IgD-negative memory B cell (primary cell): ENCODE results near the gene ADAMTS9. TPM values are rescaled to one million over a fixed set of nuclear protein-coding genes. Genes with fewer than 3 reads are reported as not detected.

Experiments used
- H3K27ac Mint-ChIP-seq, 3 donors: one replicate each; pipeline ENCODE4 v1.8.0; 2020 to 2022; ENCODE audit warnings: mild to moderate bottlenecking in 3 of 3, mixed read lengths in 3 of 3, moderate library complexity in 1 of 3
- H3K27me3 Mint-ChIP-seq: one replicate; pipeline ENCODE4 v1.8.0; 2021; ENCODE audit warnings: mixed read lengths
- H3K36me3 Mint-ChIP-seq: one replicate; pipeline ENCODE4 v1.8.0; 2020; ENCODE audit warnings: mild to moderate bottlenecking, mixed read lengths
- H3K4me1 Mint-ChIP-seq, 3 donors: one replicate each; pipeline ENCODE4 v1.8.0; 2020 to 2022; ENCODE audit warnings: mixed read lengths in 3 of 3, mild to moderate bottlenecking in 1 of 3
- H3K4me3 Mint-ChIP-seq, 4 donors: one replicate each; pipeline ENCODE4 v1.8.0; 2020 to 2022; ENCODE audit warnings: mild to moderate bottlenecking in 4 of 4, mixed read lengths in 4 of 4, moderate library complexity in 3 of 4
- H3K9me3 Mint-ChIP-seq, 3 donors: one replicate each; pipeline ENCODE4 v1.8.0; 2020 to 2021; ENCODE audit warnings: mixed read lengths in 3 of 3, mild to moderate bottlenecking in 1 of 3
- polyA plus RNA-seq: library from polyadenylated mRNA; unstranded; fragments of 300-500 nt; fragmentation: Illumina TruSeq; gene quantifications from one replicate; pipeline ENCODE4 v1.2.3, GENCODE V29; 2021

ADAMTS9 gene
- polyA plus RNA-seq, 1 donor from 2014 or later, result not detected

- H3K27ac Mint-ChIP-seq, result no peak overlapping the region
- H3K27me3 Mint-ChIP-seq, result peaks cover 2% of the 10 kb centered on the region
- no peak overlapping the region for H3K4me3 Mint-ChIP-seq
- peaks cover 0 to 5% (median 5%) of the 10 kb centered on the region in 3 donors for H3K9me3 Mint-ChIP-seq
- H3K36me3 Mint-ChIP-seq, result no peaks in the 10 kb centered on the region
- H3K4me1 Mint-ChIP-seq, result no peaks in the 10 kb centered on the region
Observed at GRCh38 chr3:64502284-64502683, 185.5 kb downstream of the ADAMTS9 start.

- no peak overlapping the region for H3K4me3 Mint-ChIP-seq
- H3K27me3 Mint-ChIP-seq, result peaks cover 2% of the 10 kb centered on the region
- no peak overlapping the region for H3K27ac Mint-ChIP-seq
- no peaks in the 10 kb centered on the region for H3K36me3 Mint-ChIP-seq
- H3K9me3 Mint-ChIP-seq, result peaks cover 0 to 5% (median 5%) of the 10 kb centered on the region in 3 donors
- no peaks in the 10 kb centered on the region for H3K4me1 Mint-ChIP-seq
Observed at GRCh38 chr3:64501298-64501906, 186.4 kb downstream of the ADAMTS9 start.

GRCh38 chr3:64496786-64497490 is 190.9 kb downstream of the ADAMTS9 start:
- Mint-ChIP-seq H3K36me3 (no peaks in the 10 kb centered on the region), H3K4me3 (no peak overlapping the region)

GRCh38 chr3:64495781-64496334 is 191.9 kb downstream of the ADAMTS9 start:
- Mint-ChIP-seq H3K4me1 (no peaks in the 10 kb centered on the region), H3K36me3 (no peaks in the 10 kb centered on the region), H3K27ac (no peak overlapping the region), H3K27me3 (peaks cover 13% of the 10 kb centered on the region), H3K4me3 (no peak overlapping the region), H3K9me3 (peaks cover 0 to 4% (median 0%) of the 10 kb centered on the region in 3 donors)

More at GRCh38 chr3:64496786-64497490, 190.9 kb downstream of the ADAMTS9 start:
- Mint-ChIP-seq H3K27me3 (peaks cover 13% of the 10 kb centered on the region), H3K27ac (no peak overlapping the region), H3K4me1 (no peaks in the 10 kb centered on the region), H3K9me3 (peaks cover 0 to 4% (median 0%) of the 10 kb centered on the region in 3 donors)

- no peak overlapping the region for H3K27ac Mint-ChIP-seq
- no peaks in the 10 kb centered on the region for H3K4me1 Mint-ChIP-seq
- peaks cover 15% of the 10 kb centered on the region for H3K27me3 Mint-ChIP-seq
- H3K9me3 Mint-ChIP-seq, result peaks cover 0 to 4% (median 0%) of the 10 kb centered on the region in 3 donors
- H3K36me3 Mint-ChIP-seq, result no peaks in the 10 kb centered on the region
- no peak overlapping the region for H3K4me3 Mint-ChIP-seq
Observed at GRCh38 chr3:64495121-64495780, 192.5 kb downstream of the ADAMTS9 start.

- Mint-ChIP-seq H3K4me1 (no peaks in the 10 kb centered on the region), H3K27ac (no peak overlapping the region), H3K36me3 (no peaks in the 10 kb centered on the region), H3K4me3 (no peak overlapping the region), H3K27me3 (peaks cover 20% of the 10 kb centered on the region), H3K9me3 (peaks cover 0 to 4% (median 0%) of the 10 kb centered on the region in 3 donors)
Observed at GRCh38 chr3:64494526-64494925, 193.3 kb downstream of the ADAMTS9 start.

- peaks cover 25% of the 10 kb centered on the region for H3K27me3 Mint-ChIP-seq
- H3K9me3 Mint-ChIP-seq, result peaks cover 0 to 1% (median 0%) of the 10 kb centered on the region in 3 donors
- H3K4me3 Mint-ChIP-seq, result no peak overlapping the region
- no peak overlapping the region for H3K27ac Mint-ChIP-seq
- H3K4me1 Mint-ChIP-seq, result no peaks in the 10 kb centered on the region
- no peaks in the 10 kb centered on the region for H3K36me3 Mint-ChIP-seq
Observed at GRCh38 chr3:64493149-64493548, 194.7 kb downstream of the ADAMTS9 start.

GRCh38 chr3:64491843-64492242 is 196.0 kb downstream of the ADAMTS9 start:
- Mint-ChIP-seq H3K27me3 (peaks cover 28% of the 10 kb centered on the region), H3K36me3 (no peaks in the 10 kb centered on the region), H3K27ac (no peak overlapping the region), H3K9me3 (peaks cover 0 to 1% (median 0%) of the 10 kb centered on the region in 3 donors), H3K4me1 (no peaks in the 10 kb centered on the region), H3K4me3 (peak overlapping the region in 1 of 4 donors; percentile 52)

GRCh38 chr3:64490180-64490724 is 197.5 kb downstream of the ADAMTS9 start:
- H3K9me3 Mint-ChIP-seq, result peaks cover 0 to 1% (median 0%) of the 10 kb centered on the region in 3 donors
- H3K27me3 Mint-ChIP-seq, result peaks cover 30% of the 10 kb centered on the region
- H3K36me3 Mint-ChIP-seq, result no peaks in the 10 kb centered on the region
- no peak overlapping the region for H3K27ac Mint-ChIP-seq
- no peaks in the 10 kb centered on the region for H3K4me1 Mint-ChIP-seq
- H3K4me3 Mint-ChIP-seq, result no peak overlapping the region

GRCh38 chr3:64489361-64490044 is 198.3 kb downstream of the ADAMTS9 start:
- no peaks in the 10 kb centered on the region for H3K36me3 Mint-ChIP-seq
- peaks cover 0 to 1% (median 0%) of the 10 kb centered on the region in 3 donors for H3K9me3 Mint-ChIP-seq
- peaks cover 30% of the 10 kb centered on the region for H3K27me3 Mint-ChIP-seq
- peaks cover 0 to 3% (median 0%) of the 10 kb centered on the region in 3 donors for H3K4me1 Mint-ChIP-seq
- peak overlapping the region in 1 of 4 donors; percentile 51 for H3K4me3 Mint-ChIP-seq
- no peak overlapping the region for H3K27ac Mint-ChIP-seq

- H3K9me3 Mint-ChIP-seq, result no peaks in the 10 kb centered on the region
- no peak overlapping the region for H3K4me3 Mint-ChIP-seq
- H3K27ac Mint-ChIP-seq, result no peak overlapping the region
- peaks cover 28% of the 10 kb centered on the region for H3K27me3 Mint-ChIP-seq
- H3K4me1 Mint-ChIP-seq, result peaks cover 0 to 3% (median 0%) of the 10 kb centered on the region in 3 donors
- no peaks in the 10 kb centered on the region for H3K36me3 Mint-ChIP-seq
Observed at GRCh38 chr3:64488939-64489338, 198.9 kb downstream of the ADAMTS9 start.

- Mint-ChIP-seq H3K9me3 (no peaks in the 10 kb centered on the region), H3K4me1 (peaks cover 0 to 3% (median 0%) of the 10 kb centered on the region in 3 donors), H3K27me3 (peaks cover 12% of the 10 kb centered on the region), H3K27ac (no peak overlapping the region), H3K4me3 (peak overlapping the region in 1 of 4 donors; percentile 41), H3K36me3 (no peaks in the 10 kb centered on the region)
Observed at GRCh38 chr3:64484289-64484992, 203.4 kb downstream of the ADAMTS9 start.

- Mint-ChIP-seq H3K9me3 (no peaks in the 10 kb centered on the region), H3K4me1 (peaks cover 0 to 3% (median 0%) of the 10 kb centered on the region in 3 donors)
Observed at GRCh38 chr3:64483467-64483866, 204.3 kb downstream of the ADAMTS9 start.

GRCh38 chr3:64475037-64475436 is 212.8 kb downstream of the ADAMTS9 start:
- no peak overlapping the region for H3K27ac Mint-ChIP-seq
- H3K4me3 Mint-ChIP-seq, result no peak overlapping the region
- peaks cover 9% of the 10 kb centered on the region for H3K27me3 Mint-ChIP-seq
- H3K36me3 Mint-ChIP-seq, result no peaks in the 10 kb centered on the region
- peaks cover 0 to 2% (median 0%) of the 10 kb centered on the region in 3 donors for H3K9me3 Mint-ChIP-seq
- H3K4me1 Mint-ChIP-seq, result peaks cover 0 to 2% (median 0%) of the 10 kb centered on the region in 3 donors

More at GRCh38 chr3:64483467-64483866, 204.3 kb downstream of the ADAMTS9 start:
- H3K27me3 Mint-ChIP-seq, result peaks cover 5% of the 10 kb centered on the region
- no peaks in the 10 kb centered on the region for H3K36me3 Mint-ChIP-seq
- no peak overlapping the region for H3K4me3 Mint-ChIP-seq
- H3K27ac Mint-ChIP-seq, result no peak overlapping the region
